ENCODE data around the gene PARS2.

The PARS2 gene

DNA sequence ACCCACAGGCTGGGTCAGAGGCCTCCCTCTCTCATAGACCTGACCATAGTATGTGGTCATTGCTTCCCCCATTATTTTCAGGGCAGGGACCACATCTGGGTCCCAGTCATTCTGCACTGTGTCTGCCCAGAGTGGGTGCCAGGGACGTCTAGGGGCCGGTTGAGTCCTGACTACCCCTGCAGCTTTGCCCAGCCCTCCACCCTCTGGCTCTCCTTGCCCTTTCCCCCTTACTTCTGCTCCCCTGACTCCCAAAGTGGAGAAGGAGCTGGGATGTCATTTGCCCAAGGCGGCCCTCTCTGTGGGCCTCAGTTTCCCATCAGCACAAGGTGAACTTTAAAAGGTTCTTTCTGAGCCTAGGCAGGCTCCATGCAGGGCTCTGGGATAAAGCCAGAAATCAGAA, 41.1 kb upstream of the PARS2 start:
- no peak for DNase-seq (ENCODE audit: low read depth)
- no peak for TF ChIP-seq CTCF (IDR thresholded peaks at IDR 0.05; ENCODE audit: control insufficient read depth, insufficient read depth, low read depth, low read length, missing control alignments)
- no peak overlapping the region for H3K4me3 ChIP-seq (ENCODE audit: control insufficient read depth, low read depth, low read length)

GRCh38 chr1:54804471-54805132, 40.3 kb upstream of the PARS2 start:
- TF ChIP-seq CTCF (IDR thresholded peaks at IDR 0.05; ENCODE audit: control insufficient read depth, insufficient read depth, low read depth, low read length, missing control alignments) = no peak
- H3K4me3 ChIP-seq (ENCODE audit: control insufficient read depth, low read depth, low read length) = no peak overlapping the region
- no peak for DNase-seq (ENCODE audit: low read depth)

DNA sequence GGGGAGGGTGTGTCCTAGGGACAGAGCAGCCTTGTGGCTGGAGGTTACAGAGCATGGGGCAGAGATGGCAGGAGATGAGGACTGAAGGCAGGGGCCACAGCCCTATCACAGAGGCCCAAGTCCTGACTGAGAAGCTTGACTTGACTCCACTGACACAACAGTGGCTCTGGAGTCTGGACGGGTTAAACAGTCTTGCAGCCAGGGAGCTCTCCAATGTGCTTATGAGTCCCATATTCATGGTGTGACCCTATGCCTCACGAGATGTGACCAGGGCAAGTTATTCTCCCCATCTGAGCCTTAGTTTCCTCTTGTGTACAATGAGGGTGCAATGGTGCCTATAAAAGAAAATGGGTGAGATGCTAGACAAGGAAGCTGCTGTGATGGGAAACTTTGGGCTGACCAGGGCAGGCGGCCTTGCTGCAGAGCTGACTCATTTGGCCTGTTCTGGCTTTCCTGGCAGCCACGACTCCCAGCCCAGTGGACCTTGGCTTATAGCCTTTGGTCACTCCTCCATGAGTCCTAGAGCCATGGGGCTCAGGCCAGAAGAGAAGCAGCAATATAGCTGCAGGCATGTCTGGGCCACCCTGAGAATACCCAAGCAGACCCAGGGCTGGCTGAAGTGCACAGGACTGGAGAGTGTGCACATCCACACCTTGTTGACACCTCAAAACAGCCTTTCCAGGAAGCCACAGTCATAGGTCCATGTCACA, 39.6 kb upstream of the PARS2 start:
- H3K4me3 ChIP-seq (ENCODE audit: control insufficient read depth, low read depth, low read length) = no peak overlapping the region
- TF ChIP-seq CTCF (IDR thresholded peaks at IDR 0.05; ENCODE audit: control insufficient read depth, insufficient read depth, low read depth, low read length, missing control alignments) = no peak
- no peak for DNase-seq (ENCODE audit: low read depth)

DNA sequence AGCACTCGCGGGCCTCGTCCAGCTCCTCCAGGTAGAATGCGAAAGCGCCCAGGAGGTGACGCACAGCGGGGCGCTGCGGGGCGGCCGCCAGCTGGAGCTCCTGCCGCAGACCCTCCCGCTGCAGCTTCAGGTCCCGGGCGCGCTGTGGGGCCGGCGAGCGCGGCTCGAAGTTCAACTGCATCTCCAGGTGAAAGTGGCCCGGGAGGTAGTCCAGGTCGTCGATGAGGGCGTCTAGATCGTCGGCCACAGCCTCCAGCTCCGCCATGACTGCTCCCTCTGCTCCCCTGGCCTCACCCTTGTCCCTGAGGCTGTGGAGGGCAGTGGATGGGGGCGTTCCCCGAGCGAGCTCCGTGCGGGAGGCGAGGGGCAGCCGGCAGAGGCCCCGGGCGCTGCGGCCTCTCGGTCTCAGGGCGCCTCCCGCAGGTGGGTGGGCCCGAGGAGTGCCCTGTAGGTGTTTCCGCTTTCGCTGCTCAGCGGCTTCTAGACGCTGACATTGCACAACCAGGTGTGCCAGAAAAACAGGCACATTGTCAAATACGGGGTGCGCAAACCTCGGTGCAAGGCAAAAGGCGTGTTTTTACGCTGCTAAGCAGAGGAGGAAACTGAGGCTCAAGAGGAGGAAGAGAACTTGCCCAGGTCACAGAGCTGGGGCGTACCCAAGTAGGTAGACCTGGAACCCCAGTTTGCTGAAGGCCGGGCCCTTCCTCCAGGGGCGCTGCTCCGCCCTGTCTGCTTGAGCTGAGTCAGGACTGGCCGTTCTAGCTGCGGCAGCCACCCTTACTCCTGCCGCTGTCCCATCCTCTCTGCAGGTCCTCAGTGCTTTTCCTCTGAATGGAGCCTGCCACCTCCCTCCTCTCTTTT, 36.8 kb upstream of the PARS2 start, which contains the start of gene TTC22:
TTC22 (minus strand) TSS at position 425 of the 861 bp plus-strand sequence; CDS start at position 265, 160 bp downstream.
- peak; percentile 54 for TF ChIP-seq CTCF (IDR thresholded peaks at IDR 0.05; ENCODE audit: control insufficient read depth, insufficient read depth, low read depth, low read length, missing control alignments)
- DNase-seq (ENCODE audit: low read depth) = no peak
- no peak within 1 kb of the TSS for H3K4me3 ChIP-seq (ENCODE audit: control insufficient read depth, low read depth, low read length)

DNA sequence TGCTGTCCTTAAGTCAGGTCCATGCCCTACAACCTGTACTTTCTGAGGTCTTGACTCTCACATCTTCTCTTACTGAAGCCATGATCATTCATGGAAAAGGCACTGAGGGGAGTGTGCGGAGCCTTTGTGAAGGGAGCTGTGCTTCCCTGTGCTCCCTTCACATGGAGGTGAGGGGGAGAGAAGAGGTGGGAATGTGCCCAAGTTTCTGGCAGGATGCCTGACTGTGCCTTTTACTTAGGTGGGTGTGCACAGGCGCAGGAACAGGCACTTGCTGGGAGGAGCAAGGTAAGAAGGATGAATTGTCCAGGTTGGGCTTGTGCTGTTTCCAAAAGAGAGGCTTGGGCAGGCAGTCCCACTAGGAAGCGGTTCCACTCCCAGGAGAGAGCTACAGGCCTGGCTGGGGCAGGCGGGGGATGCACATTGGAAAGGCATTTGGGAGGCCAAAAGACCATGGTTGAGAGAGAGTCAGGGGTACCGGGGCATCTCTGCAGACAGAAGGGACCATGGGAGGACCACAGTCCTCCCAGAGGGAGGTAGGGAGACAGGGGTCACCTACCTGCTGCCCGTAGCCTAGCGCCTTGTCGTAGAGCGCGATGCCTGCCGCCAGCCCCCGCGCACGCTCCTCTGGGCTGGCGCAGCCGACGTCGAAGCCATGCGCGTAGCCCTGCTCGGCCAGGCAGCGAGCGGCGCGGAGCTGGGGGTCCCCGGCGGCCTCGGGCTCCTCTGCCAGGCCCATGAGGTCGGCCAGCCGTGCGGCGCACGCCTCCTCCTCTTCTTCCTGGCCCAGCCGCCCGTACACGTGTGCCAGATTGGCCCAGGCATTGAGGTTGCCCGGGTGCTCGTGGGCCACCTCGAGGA, 35.9 kb upstream of the PARS2 start:
- TF ChIP-seq CTCF (IDR thresholded peaks at IDR 0.05; ENCODE audit: control insufficient read depth, insufficient read depth, low read depth, low read length, missing control alignments) = no peak
- H3K4me3 ChIP-seq (ENCODE audit: control insufficient read depth, low read depth, low read length) = no peak overlapping the region
- DNase-seq (ENCODE audit: low read depth) = no peak
